K562 (cell line): ENCODE data around the gene UNC119B. TPM values are rescaled to one million over a fixed set of nuclear protein-coding genes. Genes with fewer than 3 reads are reported as not detected.

Experiments used
- ATAC-seq: fragments of 200-7000 bp; cut with Tn5 transposase; 3 replicates; pipeline ENCODE4 v1.9.1; 2020; ENCODE audit warnings: moderate library complexity
- BruUV-seq: library from RNA; stranded (reverse); fragments of 400-500 nt; replicated peaks from 2 replicates; lab custom pipeline; 2021; lab: Mats Ljungman, UMichigan
- CTCF ChIA-PET: fragments of 300-600 bp; formaldehyde crosslinking; extraction: SDS; loops from one replicate; lab custom pipeline; 2021; ENCODE audit warnings: low intra/inter-chr PET ratio; lab: Yijun Ruan, JAX
- POLR2A ChIA-PET: fragments of 300-600, 350-650 bp; sonication (Branson Sonifier 250); formaldehyde crosslinking; extraction: SDS; loops from one replicate; lab custom pipeline; 2021; ENCODE audit warnings: antibody characterized with exemption, inconsistent platforms; lab: Yijun Ruan, JAX
- DNase-seq, 4 experiments: peaks; one replicate each; pipeline versions ENCODE4 v3.0.0 to v3.0.0-alpha.2; 2011 to 2018; ENCODE audit warnings: low spot score in 3 of 4, mixed read lengths in 3 of 4; ENCODE audit errors: extremely low read depth in 1 of 4
- FAIRE-seq: peaks from 2 replicates; lab custom pipeline; 2011; peaks lifted over from hg19 to GRCh38; lab: Jason Lieb, UNC
- H2AFZ ChIP-seq: 2 replicates; pipeline ENCODE4 v1.6.0; 2011; ENCODE audit warnings: low read depth, low read length, control low read depth, inconsistent platforms
- H3K27ac ChIP-seq: fragments of 200-600 bp; 3 replicates; pipeline ENCODE4 v1.8.0; 2011; ENCODE audit warnings: low read depth, mild to moderate bottlenecking, control low read depth, inconsistent platforms, low read length, moderate library complexity, mixed read lengths; ENCODE audit errors: extremely low read depth
- H3K27me3 ChIP-seq, 2 experiments: fragments of 300-600 bp in 1 of 2; 2 replicates in 1 of 2; 3 replicates in 1 of 2; pipeline versions ENCODE4 v1.6.0 to v1.8.0; 2011; ENCODE audit warnings: inconsistent platforms in 2 of 2, low read length in 2 of 2, mild to moderate bottlenecking in 1 of 2, mixed read lengths in 1 of 2, moderate library complexity in 1 of 2; ENCODE audit not compliant: control insufficient read depth in 2 of 2, insufficient read depth in 2 of 2
- H3K36me3 ChIP-seq: fragments of 300-600 bp; 3 replicates; pipeline ENCODE4 v1.8.0; 2011; ENCODE audit warnings: mild to moderate bottlenecking, low read length, inconsistent platforms; ENCODE audit not compliant: control insufficient read depth, insufficient read depth
- H3K4me1 ChIP-seq, 2 experiments: fragments of 200-600 bp in 1 of 2; replicated peaks in 1 of 2; 2 replicates in 1 of 2; 3 replicates in 1 of 2; pipeline versions ENCODE4 v1.5.1 to v1.8.0; 2011; ENCODE audit warnings: inconsistent platforms in 2 of 2, low read length in 2 of 2, mild to moderate bottlenecking in 1 of 2, mixed read lengths in 1 of 2, moderate library complexity in 1 of 2; ENCODE audit not compliant: control insufficient read depth in 2 of 2, insufficient read depth in 2 of 2
- H3K4me2 ChIP-seq: 2 replicates; pipeline ENCODE4 v1.6.1; 2011; ENCODE audit warnings: low read length, control low read depth, inconsistent platforms, mixed read lengths; ENCODE audit not compliant: insufficient read depth
- H3K4me3 ChIP-seq: fragments of 200-600 bp; sonication (generic), shearing (Covaris generic); 2 replicates; pipeline ENCODE4 v1.5.1; 2016; ENCODE audit warnings: control low read depth, inconsistent platforms
- H3K79me2 ChIP-seq: fragments of 200-600 bp; 3 replicates; pipeline ENCODE4 v1.8.0; 2011; ENCODE audit warnings: low read length, inconsistent platforms; ENCODE audit not compliant: control insufficient read depth, insufficient read depth
- H3K9ac ChIP-seq, 2 experiments: 2 replicates each; pipeline versions ENCODE4 v1.6.0 to v1.6.1; 2011; ENCODE audit warnings: low read depth in 2 of 2, low read length in 2 of 2, control low read depth in 1 of 2, inconsistent platforms in 1 of 2, mild to moderate bottlenecking in 1 of 2, mixed read lengths in 1 of 2; ENCODE audit not compliant: insufficient read depth in 1 of 2
- H3K9me1 ChIP-seq: one replicate; pipeline ENCODE4 v1.6.0; 2011; ENCODE audit warnings: inconsistent platforms, mild to moderate bottlenecking, low read length, moderate library complexity; ENCODE audit not compliant: control insufficient read depth, insufficient read depth
- H3K9me3 ChIP-seq: replicated peaks from 2 replicates; pipeline ENCODE4 v1.5.1; 2011; ENCODE audit warnings: low read depth, low read length, inconsistent platforms; ENCODE audit not compliant: control insufficient read depth, insufficient read depth
- H4K20me1 ChIP-seq: replicated peaks from 2 replicates; pipeline ENCODE4 v1.6.1; 2011; ENCODE audit warnings: low read length, inconsistent platforms, mixed read lengths; ENCODE audit not compliant: control insufficient read depth, insufficient read depth
- DPF2 ChIP-seq: fragments of 450-650 bp; IDR thresholded peaks from 2 replicates; pipeline ENCODE4 v1.6.1; 2016
- EWSR1 ChIP-seq: fragments of 450-650 bp; IDR thresholded peaks from 2 replicates; pipeline ENCODE4 v1.6.1; 2018; ENCODE audit warnings: borderline replicate concordance, mild to moderate bottlenecking, low read depth, moderate library complexity; ENCODE audit not compliant: partially characterized antibody
- HEY1 ChIP-seq: fragments of 250-450 bp; sonication (Bioruptor Pico); IDR thresholded peaks from 2 replicates; pipeline ENCODE4 v1.5.0; 2020; ENCODE audit warnings: mild to moderate bottlenecking, moderate library complexity, borderline replicate concordance
- HMG20B ChIP-seq: fragments of 250-450 bp; sonication (Bioruptor Pico); IDR thresholded peaks from 2 replicates; pipeline ENCODE4 v1.5.0; 2021; ENCODE audit warnings: mild to moderate bottlenecking
- KAT2B ChIP-seq: IDR thresholded peaks from one replicate; pipeline ENCODE4 v1.6.1; 2012; ENCODE audit warnings: low read depth, mild to moderate bottlenecking, control low read depth, inconsistent platforms, low read length, moderate library complexity
- KLF13 ChIP-seq: fragments of 450-650 bp; IDR thresholded peaks from 2 replicates; pipeline ENCODE4 v1.6.1; 2016; ENCODE audit warnings: missing genetic modification characterization, low read depth, mild to moderate bottlenecking, missing compliant biosample characterization, moderate library complexity, borderline replicate concordance
- KLF16 ChIP-seq: IDR thresholded peaks from 2 replicates; pipeline ENCODE4 v1.6.1; 2016; ENCODE audit warnings: antibody characterized with exemption
- NFE2L1 ChIP-seq: fragments of 450-650 bp; IDR thresholded peaks from 2 replicates; pipeline ENCODE4 v1.6.1; 2016; ENCODE audit warnings: missing genetic modification characterization, low read depth, mild to moderate bottlenecking, missing compliant biosample characterization, moderate library complexity, borderline replicate concordance
- POLR2B ChIP-seq: fragments of 450-650 bp; IDR thresholded peaks from 2 replicates; pipeline ENCODE4 v1.6.1; 2018; ENCODE audit warnings: low read depth; ENCODE audit not compliant: partially characterized antibody
- SIX5 ChIP-seq, 2 experiments: IDR thresholded peaks; 2 replicates each; pipeline ENCODE4 v1.6.1; 2011; ENCODE audit warnings: low read length in 2 of 2, borderline replicate concordance in 1 of 2, low read depth in 1 of 2, mild to moderate bottlenecking in 1 of 2, moderate library complexity in 1 of 2; ENCODE audit not compliant: insufficient read depth in 1 of 2
- TCF7L2 ChIP-seq: fragments of 150-350 bp; IDR thresholded peaks from 2 replicates; pipeline ENCODE4 v1.6.1; 2016; ENCODE audit warnings: low read depth, mild to moderate bottlenecking, low read length, moderate library complexity
- TFAP4 ChIP-seq: sonication (generic); formaldehyde crosslinking; IDR thresholded peaks from 2 replicates; pipeline ENCODE4 v1.8.0; 2022; ENCODE audit warnings: missing genetic modification reagents, mild to moderate bottlenecking, moderate library complexity, borderline replicate concordance
- TSC22D4 ChIP-seq: fragments of 450-650 bp; IDR thresholded peaks from 2 replicates; pipeline ENCODE4 v1.6.1; 2016; ENCODE audit warnings: missing genetic modification characterization, missing biosample characterization, control low read depth
- USF2 ChIP-seq: sonication (generic); formaldehyde crosslinking; IDR thresholded peaks from 2 replicates; pipeline ENCODE4 v1.5.0; 2020; ENCODE audit warnings: missing genetic modification reagents
- ZEB2 ChIP-seq: fragments of 450-650 bp; IDR thresholded peaks from 2 replicates; pipeline ENCODE4 v1.6.1; 2016
- ZNF174 ChIP-seq: fragments of 250-450 bp; sonication (Bioruptor Pico); IDR thresholded peaks from 2 replicates; pipeline ENCODE4 v1.4.0; 2020; ENCODE audit warnings: mild to moderate bottlenecking
- ZNF76 ChIP-seq: fragments of 250-450 bp; sonication (Bioruptor Pico); IDR thresholded peaks from 2 replicates; pipeline ENCODE4 v1.4.0; 2020; ENCODE audit warnings: mild to moderate bottlenecking, moderate library complexity, borderline replicate concordance
- in situ Hi-C: fragments of 300-500 bp; cut with MboI; formaldehyde crosslinking; loops from 4 replicates; pipeline ENCODE4 v1.15.0; 2018; ENCODE audit warnings: inconsistent platforms, mixed read lengths
- intact Hi-C: fragments of 100-400 bp; cut with micrococcal nuclease; formaldehyde crosslinking; loops from 2 replicates; pipeline ENCODE4 v1.14.2; 2022
- polyA plus RNA-seq, 8 experiments: library from polyadenylated mRNA; depleted of rRNA in 4 of 8; stranded (reverse) in 5 of 8; unstranded in 3 of 8; fragments of >200 nt; fragmentation: Nextera tagmentation in 2 of 8; fragmentation: Illumina TruSeq in 1 of 8; extraction: Ambion mirVana in 2 of 8; extraction: Trizol in 1 of 8; gene quantifications; 2 replicates each; pipeline versions ENCODE4 v1.2.1 to v1.2.3, GENCODE V29; 2011 to 2014; ENCODE audit warnings: inconsistent platforms in 1 of 8, missing spikeins in 1 of 8
- total RNA-seq, 7 experiments: library from RNA; depleted of rRNA in 6 of 7; stranded (reverse); fragments of >200 nt in 6 of 7; fragmentation: Illumina TruSeq in 2 of 7; extraction: Trizol in 2 of 7; gene quantifications; 2 replicates each; pipeline versions ENCODE4 v1.2.1 to v1.2.3, GENCODE V29; 2011 to 2021; ENCODE audit warnings: low replicate concordance in 1 of 7
- TF ChIP-seq, protein P1 (sequence below), 2 experiments: fragments of 450-650 bp; IDR thresholded peaks; 2 replicates each; pipeline ENCODE4 v1.6.1; 2016

UNC119B gene
- total and polyA plus RNA-seq, 9 of the 15 experiments (the other 6 are each of a cell fraction or from before 2014, with no cell fraction given), result 4.0 to 34.5 (median 15.1) TPM

DNA sequence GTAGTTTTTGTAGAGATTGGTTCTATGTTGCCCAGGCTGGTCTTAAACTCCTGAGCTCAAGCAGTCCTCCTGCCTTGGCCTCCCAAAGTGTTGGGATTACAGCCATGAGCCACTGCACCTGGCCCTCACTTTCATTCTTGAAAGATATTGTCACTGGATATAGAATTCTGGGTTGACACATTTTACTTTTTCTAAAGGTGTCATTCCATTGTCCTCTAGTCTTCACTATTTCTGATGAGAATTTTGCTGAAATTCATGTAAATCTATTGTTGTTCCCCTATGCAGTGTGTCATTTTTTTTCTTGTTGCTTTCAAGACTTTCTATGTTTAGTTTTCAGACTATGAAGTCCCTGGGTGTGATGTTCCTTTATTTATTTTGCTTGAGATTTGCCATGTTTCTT, 44.5 kb downstream of the UNC119B start (continued):
- TF ChIP-seq ZEB2 (no peak), KAT2B (no peak), SIX5 (IDR thresholded peaks at IDR 0.05; ENCODE audit: borderline replicate concordance in 1 of 2, insufficient read depth in 1 of 2, low read depth in 1 of 2, low read length in 2 of 2) (no peak), DPF2 (no peak), TSC22D4 (tag) (no peak)

- Histone ChIP-seq H3K79me2 (no peaks in the 10 kb centered on the region), H2AFZ (no peak overlapping the region), H3K4me2 (no peak overlapping the region), H4K20me1 (no peaks in the 10 kb centered on the region), H3K4me3 (no peak overlapping the region), H3K27me3 (no peaks in the 10 kb centered on the region), H3K9me3 (no peaks in the 10 kb centered on the region), H3K4me1 (peaks cover 3 to 8% of the 10 kb centered on the region in 2 experiments; a peak in 3 of 5 replicates), H3K36me3 (no peaks in the 10 kb centered on the region), H3K9me1 (no peaks in the 10 kb centered on the region), H3K9ac (no peak overlapping the region), H3K27ac (no peak overlapping the region)
- DNase-seq, result no peak
- no peak for TF ChIP-seq KLF16
- no peak for TF ChIP-seq ZNF76 (CRISPR knock-in tag)
- TF ChIP-seq EWSR1, result no peak
- TF ChIP-seq, protein P1, sequence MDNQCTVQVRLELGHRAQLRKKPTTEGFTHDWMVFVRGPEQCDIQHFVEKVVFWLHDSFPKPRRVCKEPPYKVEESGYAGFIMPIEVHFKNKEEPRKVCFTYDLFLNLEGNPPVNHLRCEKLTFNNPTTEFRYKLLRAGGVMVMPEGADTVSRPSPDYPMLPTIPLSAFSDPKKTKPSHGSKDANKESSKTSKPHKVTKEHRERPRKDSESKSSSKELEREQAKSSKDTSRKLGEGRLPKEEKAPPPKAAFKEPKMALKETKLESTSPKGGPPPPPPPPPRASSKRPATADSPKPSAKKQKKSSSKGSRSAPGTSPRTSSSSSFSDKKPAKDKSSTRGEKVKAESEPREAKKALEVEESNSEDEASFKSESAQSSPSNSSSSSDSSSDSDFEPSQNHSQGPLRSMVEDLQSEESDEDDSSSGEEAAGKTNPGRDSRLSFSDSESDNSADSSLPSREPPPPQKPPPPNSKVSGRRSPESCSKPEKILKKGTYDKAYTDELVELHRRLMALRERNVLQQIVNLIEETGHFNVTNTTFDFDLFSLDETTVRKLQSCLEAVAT (IDR thresholded peaks at IDR 0.05), result no peak
- TF ChIP-seq USF2, result no peak
- TF ChIP-seq NFE2L1 (tag), result no peak
- no peak for TF ChIP-seq KLF13
- no peak for TF ChIP-seq HMG20B (CRISPR knock-in tag)
- no peak for TF ChIP-seq TFAP4 (CRISPR knock-in tag)
- no peak for TF ChIP-seq POLR2B
- no peak for TF ChIP-seq HEY1 (CRISPR knock-in tag)
- no peak for TF ChIP-seq TCF7L2
- no peak for TF ChIP-seq ZNF174
- ATAC-seq, result no peak
- in situ Hi-C loops, result no loop called here
- ChIA-PET POLR2A (interaction anchor here (0.6 kb wide), 1 partner anchor 41 kb away, joined by 3 read pairs; no protein-coding TSS in a partner anchor), CTCF (no interaction called here)
- FAIRE-seq, result no peak
- no TSS peak for BruUV-seq
- intact Hi-C loops, result no loop called here
Observed at GRCh38 chr12:120755269-120755668, 45.0 kb downstream of the UNC119B start.
